ENCODE results near the gene SORCS3. TPM values are rescaled to one million over a fixed set of nuclear protein-coding genes. Genes with fewer than 3 reads are reported as not detected.

The SORCS3 gene
- polyA plus RNA-seq, 3 donors: not detected

DNA sequence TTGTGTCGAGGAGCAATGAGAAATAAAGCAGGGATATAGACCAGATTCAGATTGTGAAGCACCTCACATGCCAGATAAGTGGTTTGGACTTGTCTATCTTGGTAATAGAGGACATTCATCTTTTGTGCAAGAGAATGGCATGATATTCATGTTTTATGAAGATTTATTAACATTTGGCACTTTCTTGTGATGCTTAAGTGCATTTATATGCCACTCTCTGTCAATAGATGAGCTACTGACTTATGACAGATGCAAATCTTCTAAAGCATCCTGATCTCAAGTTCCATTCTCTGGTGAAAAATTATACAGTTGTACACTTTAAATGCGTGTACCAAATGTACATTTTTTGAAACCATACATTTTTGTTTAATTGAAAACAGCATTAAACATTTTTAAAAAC is 415.3 kb downstream of the SORCS3 start:
- no peak overlapping the region for H3K4me3 ChIP-seq (replicated peaks in 1 of 3; ENCODE audit: low read depth in 2 of 3, low read length in 3 of 3)
- Mint-ChIP-seq H3K4me1 (no peaks in the 10 kb centered on the region), H3K9me3 (peaks cover 0 to 4% (median 2%) of the 10 kb centered on the region in 7 donors), H3K4me3 (no peak overlapping the region), H3K27ac (no peak overlapping the region), H3K36me3 (no peaks in the 10 kb centered on the region), H3K27me3 (ENCODE audit: low read depth in 3 of 3) (peaks cover 1 to 5% (median 2%) of the 10 kb centered on the region in 3 donors)
- H3K79me2 ChIP-seq (ENCODE audit: insufficient read depth, low read length): no peaks in the 10 kb centered on the region
- intact Hi-C loops (cut with micrococcal nuclease): no loop called here
- H4K20me1 ChIP-seq (ENCODE audit: insufficient read depth, low read length): no peaks in the 10 kb centered on the region
- peaks cover 0 to 4% of the 10 kb centered on the region in 2 donors for H3K9me3 ChIP-seq (replicated peaks in 1 of 2; ENCODE audit: control insufficient read depth in 1 of 2, insufficient read depth in 1 of 2, low read length in 2 of 2)
- H3K27ac ChIP-seq (ENCODE audit: low read depth in 1 of 2, low read length in 2 of 2): no peak overlapping the region
- H3K36me3 ChIP-seq (replicated peaks in 1 of 2; ENCODE audit: control insufficient read depth in 1 of 2, insufficient read depth in 2 of 2, low read length in 2 of 2): no peaks in the 10 kb centered on the region
- H2AFZ ChIP-seq (ENCODE audit: insufficient read depth, low read depth, low read length, poor library complexity, severe bottlenecking): no peak overlapping the region
- no peak overlapping the region for H3K9ac ChIP-seq (ENCODE audit: insufficient read depth, low read length, poor library complexity, severe bottlenecking)
- WGBS (ENCODE audit: insufficient coverage): no CpG with 5 or more reads among the region's 2 CpGs
- no peak for DNase-seq
- no peaks in the 10 kb centered on the region for H3K27me3 ChIP-seq (ENCODE audit: control insufficient read depth in 2 of 2, insufficient read depth in 2 of 2, low read length in 2 of 2)
- TF ChIP-seq, protein P1, sequence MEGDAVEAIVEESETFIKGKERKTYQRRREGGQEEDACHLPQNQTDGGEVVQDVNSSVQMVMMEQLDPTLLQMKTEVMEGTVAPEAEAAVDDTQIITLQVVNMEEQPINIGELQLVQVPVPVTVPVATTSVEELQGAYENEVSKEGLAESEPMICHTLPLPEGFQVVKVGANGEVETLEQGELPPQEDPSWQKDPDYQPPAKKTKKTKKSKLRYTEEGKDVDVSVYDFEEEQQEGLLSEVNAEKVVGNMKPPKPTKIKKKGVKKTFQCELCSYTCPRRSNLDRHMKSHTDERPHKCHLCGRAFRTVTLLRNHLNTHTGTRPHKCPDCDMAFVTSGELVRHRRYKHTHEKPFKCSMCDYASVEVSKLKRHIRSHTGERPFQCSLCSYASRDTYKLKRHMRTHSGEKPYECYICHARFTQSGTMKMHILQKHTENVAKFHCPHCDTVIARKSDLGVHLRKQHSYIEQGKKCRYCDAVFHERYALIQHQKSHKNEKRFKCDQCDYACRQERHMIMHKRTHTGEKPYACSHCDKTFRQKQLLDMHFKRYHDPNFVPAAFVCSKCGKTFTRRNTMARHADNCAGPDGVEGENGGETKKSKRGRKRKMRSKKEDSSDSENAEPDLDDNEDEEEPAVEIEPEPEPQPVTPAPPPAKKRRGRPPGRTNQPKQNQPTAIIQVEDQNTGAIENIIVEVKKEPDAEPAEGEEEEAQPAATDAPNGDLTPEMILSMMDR (IDR thresholded peaks at IDR 0.05): no peak
- no peak overlapping the region for H3K4me2 ChIP-seq (replicated peaks; ENCODE audit: extremely low read depth, low read length, poor library complexity, severe bottlenecking)
- no peaks in the 10 kb centered on the region for H3K4me1 ChIP-seq (ENCODE audit: control insufficient read depth in 1 of 2, insufficient read depth in 2 of 2, low read length in 2 of 2)

DNA sequence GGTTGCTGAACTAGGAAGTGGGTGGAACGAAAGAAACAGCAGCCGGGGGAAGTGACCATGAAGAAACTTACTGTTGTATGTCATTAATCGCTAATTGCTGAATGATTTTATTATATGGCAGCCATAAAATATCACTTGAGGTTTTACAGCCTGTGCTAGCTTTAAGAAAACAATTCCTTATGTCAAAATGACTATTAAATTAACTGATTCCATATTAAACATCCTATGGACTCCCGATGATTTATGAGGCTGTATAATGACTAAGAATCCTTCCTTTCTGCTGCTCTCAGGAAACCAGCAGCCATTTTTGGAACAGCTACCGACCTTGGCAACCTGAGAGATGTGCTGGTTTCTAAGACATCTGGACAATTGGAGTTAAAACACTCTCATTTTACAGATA is 421.9 kb downstream of the SORCS3 start:
- Histone ChIP-seq H3K4me1 (ENCODE audit: control insufficient read depth in 1 of 2, insufficient read depth in 2 of 2, low read length in 2 of 2) (no peaks in the 10 kb centered on the region), H3K27me3 (ENCODE audit: control insufficient read depth in 2 of 2, insufficient read depth in 2 of 2, low read length in 2 of 2) (no peaks in the 10 kb centered on the region), H3K9ac (ENCODE audit: insufficient read depth, low read length, poor library complexity, severe bottlenecking) (no peak overlapping the region), H2AFZ (ENCODE audit: insufficient read depth, low read depth, low read length, poor library complexity, severe bottlenecking) (no peak overlapping the region), H3K27ac (ENCODE audit: low read depth in 1 of 2, low read length in 2 of 2) (no peak overlapping the region), H4K20me1 (ENCODE audit: insufficient read depth, low read length) (no peaks in the 10 kb centered on the region), H3K79me2 (ENCODE audit: insufficient read depth, low read length) (no peaks in the 10 kb centered on the region), H3K4me3 (replicated peaks in 1 of 3; ENCODE audit: low read depth in 2 of 3, low read length in 3 of 3) (no peak overlapping the region), H3K4me2 (replicated peaks; ENCODE audit: extremely low read depth, low read length, poor library complexity, severe bottlenecking) (no peak overlapping the region), H3K36me3 (replicated peaks in 1 of 2; ENCODE audit: control insufficient read depth in 1 of 2, insufficient read depth in 2 of 2, low read length in 2 of 2) (no peaks in the 10 kb centered on the region), H3K9me3 (replicated peaks in 1 of 2; ENCODE audit: control insufficient read depth in 1 of 2, insufficient read depth in 1 of 2, low read length in 2 of 2) (no peaks in the 10 kb centered on the region)
- TF ChIP-seq, protein P1 (IDR thresholded peaks at IDR 0.05): no peak
- Mint-ChIP-seq H3K4me3 (no peak overlapping the region), H3K36me3 (no peaks in the 10 kb centered on the region), H3K27me3 (ENCODE audit: low read depth in 3 of 3) (peaks cover 0 to 5% (median 4%) of the 10 kb centered on the region in 3 donors), H3K9me3 (no peaks in the 10 kb centered on the region), H3K27ac (no peak overlapping the region), H3K4me1 (no peaks in the 10 kb centered on the region)
- DNase-seq: no peak
- WGBS (ENCODE audit: insufficient coverage): no CpG with 5 or more reads among the region's 5 CpGs
- intact Hi-C loops (cut with micrococcal nuclease): no loop called here
